HG02884 (cell line): ENCODE data around the gene ABCC1.

Source experiments
- ATAC-seq: cut with Tn5 transposase; IDR thresholded peaks from one replicate; pipeline ENCODE4 v1.9.1; 2021; ENCODE audit warnings: mild to moderate bottlenecking, moderate library complexity; ENCODE audit not compliant: unreplicated experiment

ABCC1 gene

DNA sequence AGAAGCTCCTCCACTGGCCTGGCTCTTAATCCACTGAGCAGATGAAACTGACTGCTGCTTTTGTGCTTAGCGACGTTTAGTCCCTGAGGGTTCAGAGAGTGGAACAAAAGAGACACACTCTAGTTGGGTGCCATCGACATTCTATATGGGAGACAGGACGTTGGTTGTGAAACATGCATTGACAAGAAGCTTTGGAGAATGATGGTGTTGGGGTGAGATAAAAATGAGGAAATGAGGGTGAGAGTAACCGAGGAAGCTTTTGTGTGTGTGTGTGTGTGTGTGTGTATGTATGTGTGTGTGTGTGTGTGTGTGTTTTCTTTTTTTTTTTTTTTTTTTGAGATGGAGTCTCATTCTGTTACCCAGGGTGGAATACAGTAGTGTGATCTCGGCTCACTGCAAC is 89.5 kb downstream of the ABCC1 start:
- no peak for ATAC-seq

DNA sequence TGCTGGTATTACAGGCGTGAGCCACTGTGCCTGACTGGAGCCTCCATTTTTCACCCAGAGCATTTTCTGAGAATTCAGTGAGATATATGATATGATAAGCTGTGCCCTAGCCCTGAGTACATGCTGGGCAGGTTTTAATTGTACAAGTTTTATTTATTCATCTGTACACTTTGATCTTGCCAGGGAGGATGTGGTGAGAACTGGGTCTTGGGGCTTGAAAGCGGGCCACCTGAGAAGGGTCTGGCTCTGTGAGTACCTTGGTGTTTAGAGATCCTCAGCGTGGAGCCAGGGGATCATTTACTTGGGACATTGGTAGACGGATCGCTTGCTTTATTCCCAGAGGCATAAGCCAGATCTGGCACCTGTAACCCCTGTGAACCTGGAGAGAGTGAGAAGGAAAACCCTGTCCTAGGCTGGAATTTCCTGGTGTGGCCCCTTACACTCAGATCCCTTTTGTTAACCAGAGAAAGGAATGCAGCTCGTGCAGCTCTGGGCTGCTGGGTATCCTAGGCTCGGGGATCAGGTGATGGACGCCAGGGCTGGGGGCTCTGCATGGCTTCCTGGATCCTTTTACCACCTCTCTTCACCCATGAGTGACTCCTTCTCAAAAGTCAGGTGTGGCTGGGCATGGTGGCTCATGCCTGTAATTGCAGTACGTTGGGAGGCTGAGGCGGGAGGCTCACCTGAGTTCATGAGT is 91.9 kb downstream of the ABCC1 start:
- no peak for ATAC-seq

DNA sequence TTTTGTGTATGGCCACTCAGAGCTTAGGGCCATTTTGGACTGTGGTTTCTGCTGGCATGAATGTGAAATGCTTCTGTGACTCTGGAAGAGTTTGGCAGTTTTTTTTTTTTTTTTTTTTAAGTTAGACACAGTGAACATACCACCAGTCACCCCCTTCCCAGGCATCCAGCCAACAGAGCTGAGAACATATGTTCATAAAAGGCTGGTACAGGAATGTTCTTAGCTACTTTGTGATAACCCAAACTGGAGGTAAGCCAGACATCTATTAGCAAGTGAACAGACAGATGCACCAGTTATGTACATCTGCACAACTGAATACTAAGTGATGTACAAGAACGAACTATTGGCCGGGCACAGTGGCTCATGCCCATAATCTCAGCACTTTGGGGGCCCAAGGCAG is 92.7 kb downstream of the ABCC1 start:
- ATAC-seq, result no peak

DNA sequence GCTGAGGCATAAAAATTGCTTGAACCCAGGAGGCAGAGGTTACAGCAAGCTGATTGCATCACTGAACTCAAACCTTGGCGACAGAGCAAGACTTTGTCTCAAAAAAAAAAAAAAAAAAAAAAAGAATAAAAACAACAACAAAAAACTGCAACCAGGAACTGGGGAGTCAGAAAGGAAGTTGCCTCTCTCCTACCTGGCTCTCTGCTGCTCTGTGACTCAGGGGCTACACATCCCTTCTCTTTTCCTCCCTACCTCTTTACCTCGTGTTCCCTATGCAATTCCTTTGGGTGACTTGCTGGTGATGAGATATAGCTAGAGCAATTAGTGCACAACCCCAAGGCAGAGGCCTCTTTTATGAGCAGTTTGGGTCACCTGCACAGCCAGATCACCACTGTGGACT is 95.9 kb downstream of the ABCC1 start:
- ATAC-seq, result no peak

DNA sequence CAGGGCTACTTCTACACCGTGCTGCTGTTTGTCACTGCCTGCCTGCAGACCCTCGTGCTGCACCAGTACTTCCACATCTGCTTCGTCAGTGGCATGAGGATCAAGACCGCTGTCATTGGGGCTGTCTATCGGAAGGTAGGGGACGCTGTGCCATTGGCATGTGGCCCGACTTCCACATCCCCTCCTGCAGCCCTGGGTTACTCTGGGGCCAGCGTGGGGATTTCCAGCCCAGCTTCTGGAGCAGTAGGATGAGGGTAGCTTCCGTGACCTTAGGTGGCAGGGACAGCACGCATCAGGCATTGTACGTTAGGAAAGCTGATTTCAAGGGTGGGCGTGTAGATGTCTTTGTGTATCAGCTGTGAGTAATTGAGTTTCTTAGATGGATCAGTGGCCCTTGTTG is 96.5 kb downstream of the ABCC1 start:
- no peak for ATAC-seq

DNA sequence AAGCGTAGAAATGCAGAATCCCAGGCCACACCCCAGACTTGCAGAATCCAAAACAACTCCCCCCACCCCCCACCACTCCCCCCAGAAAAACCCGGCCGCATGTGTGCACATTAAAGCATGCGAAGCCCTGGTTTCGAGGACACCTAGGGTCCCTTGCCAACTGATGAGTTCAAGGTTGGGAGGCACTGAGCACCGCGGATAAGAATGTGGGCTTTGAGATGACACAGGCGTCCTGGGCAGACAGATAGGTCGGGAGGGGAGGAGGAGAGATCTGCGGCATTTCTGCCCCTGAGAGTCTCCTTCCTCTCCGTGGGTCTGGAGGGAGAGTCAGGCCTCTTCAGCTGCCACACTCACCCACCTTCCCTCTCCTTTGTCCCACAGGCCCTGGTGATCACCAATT is 98.3 kb downstream of the ABCC1 start:
- no peak for ATAC-seq

DNA sequence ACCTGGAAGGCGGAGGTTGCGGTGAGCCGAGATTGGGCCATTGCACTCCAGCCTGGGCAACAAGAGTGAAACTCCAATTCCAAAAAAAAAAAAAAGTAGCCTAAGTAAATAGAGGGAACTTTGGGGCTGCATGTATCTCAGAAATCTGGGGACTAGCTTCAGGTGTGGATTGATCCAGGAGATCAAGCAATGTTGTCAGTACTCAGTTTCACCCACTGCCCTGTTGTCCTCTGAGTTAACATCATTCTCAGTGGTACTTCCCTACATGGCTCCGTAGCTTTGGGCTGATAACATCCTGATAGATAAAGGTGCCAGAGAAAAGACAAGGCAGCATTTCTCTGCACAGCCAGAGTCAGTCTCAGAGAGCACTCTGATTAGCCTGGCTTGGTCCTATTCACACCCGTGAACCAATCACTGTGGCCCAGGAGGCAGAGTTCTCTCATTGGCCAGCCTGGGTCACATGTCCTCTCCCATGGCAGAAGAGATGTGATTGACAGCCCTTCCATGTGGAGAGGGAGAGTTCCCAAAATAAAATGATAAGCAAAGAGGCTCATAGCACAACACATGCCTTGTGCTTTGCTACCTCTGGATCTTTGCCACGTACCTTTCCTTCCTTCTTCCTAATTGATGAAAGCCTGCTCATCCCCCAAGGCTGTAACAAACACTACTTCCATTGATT is 99.6 kb downstream of the ABCC1 start:
- ATAC-seq, result no peak

DNA sequence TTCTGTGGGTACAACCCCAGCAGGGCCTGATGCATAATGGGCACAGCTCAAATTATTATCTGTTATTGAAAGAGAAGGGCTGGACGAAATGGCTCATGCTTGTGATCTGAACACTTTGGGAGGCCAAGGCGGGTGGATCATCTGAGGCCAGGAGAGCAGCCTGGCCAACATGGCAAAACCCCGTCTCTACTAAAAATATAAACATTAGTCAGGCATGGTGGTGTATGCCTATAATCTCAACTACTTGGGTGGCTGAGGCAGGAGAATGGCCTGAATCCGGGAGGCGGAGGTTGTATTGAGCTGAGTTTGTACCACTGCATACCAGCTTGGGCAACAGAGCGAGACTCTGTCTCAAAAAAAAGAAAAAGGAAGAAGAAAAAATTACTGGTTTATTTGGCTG is 100.7 kb downstream of the ABCC1 start:
- ATAC-seq, result no peak

DNA sequence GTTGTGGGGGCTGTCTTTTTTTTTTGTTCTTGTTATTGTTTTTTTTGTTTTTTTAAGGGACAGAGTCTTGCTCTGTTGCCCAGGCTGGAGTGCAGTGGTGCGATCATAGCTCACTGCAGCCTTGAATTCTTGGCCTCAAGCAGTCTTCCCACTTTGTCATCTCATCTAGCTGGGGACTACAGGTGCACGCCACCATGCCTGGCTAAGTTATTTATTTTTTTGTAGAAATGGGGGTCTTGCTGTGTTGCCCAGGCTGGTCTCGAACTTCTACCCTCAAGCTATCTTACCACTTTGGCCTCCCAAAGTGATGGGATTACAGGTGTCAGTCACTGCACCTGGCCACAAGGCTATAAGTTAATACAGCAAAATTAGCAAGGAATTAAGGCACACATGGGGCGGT is 101.7 kb downstream of the ABCC1 start:
- no peak for ATAC-seq

DNA sequence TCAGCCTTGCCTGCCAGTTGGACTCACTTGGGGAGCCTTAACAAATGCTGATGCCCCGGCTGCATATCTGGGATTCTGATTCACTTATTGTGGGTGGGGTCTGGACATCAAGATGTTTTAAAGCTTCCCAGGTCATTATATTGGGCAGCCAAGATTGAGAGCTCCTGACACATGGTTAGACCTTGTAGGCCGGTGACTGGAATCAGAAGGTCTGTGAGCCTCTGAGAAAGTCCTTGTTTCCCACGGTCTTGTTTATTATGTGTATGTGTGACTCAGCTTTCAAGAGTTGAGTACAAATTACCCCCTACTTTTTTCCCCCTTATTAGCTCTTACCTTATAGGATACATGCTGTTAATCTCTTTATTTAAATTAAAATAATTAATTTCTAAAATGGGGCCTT is 103.5 kb downstream of the ABCC1 start:
- ATAC-seq, result no peak

DNA sequence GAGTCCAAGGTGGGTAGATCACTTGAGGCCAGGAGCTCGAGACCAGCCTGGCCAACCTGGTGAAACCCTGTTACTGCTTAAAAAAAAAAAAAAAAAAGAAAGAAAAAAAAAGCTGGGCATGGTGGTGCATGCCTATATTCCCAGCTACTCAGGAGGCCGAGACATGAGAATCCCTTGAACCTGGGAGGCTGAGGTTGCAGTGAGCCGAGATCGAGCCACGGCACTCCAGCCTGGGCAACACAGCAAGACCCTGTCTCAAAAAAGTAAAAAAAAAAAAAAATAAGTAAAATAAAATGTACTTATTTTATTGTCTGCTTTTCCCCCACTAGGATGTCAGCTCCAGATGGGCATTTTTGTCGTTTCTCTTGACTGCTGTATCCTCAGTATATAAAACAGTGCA is 107.7 kb downstream of the ABCC1 start:
- no peak for ATAC-seq

DNA sequence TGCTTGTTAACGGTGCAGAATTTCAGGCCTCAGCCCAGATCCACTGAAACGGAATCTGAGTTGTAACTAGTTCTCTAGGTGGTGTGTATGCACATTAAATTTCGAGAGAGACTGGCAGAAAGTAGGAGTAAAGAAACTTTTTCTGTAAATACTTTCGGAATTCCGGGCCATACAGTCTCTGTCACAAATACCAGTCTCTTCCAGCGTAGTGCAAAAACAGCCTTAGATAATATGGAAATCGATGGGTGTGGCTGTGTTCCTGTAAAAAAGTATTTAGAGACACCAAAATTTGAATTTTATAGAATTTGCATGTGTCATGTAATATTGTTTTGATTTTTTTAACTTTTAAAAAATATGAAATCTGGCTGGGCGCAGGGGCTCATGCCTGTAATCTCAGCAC is 109.7 kb downstream of the ABCC1 start:
- ATAC-seq, result no peak

DNA sequence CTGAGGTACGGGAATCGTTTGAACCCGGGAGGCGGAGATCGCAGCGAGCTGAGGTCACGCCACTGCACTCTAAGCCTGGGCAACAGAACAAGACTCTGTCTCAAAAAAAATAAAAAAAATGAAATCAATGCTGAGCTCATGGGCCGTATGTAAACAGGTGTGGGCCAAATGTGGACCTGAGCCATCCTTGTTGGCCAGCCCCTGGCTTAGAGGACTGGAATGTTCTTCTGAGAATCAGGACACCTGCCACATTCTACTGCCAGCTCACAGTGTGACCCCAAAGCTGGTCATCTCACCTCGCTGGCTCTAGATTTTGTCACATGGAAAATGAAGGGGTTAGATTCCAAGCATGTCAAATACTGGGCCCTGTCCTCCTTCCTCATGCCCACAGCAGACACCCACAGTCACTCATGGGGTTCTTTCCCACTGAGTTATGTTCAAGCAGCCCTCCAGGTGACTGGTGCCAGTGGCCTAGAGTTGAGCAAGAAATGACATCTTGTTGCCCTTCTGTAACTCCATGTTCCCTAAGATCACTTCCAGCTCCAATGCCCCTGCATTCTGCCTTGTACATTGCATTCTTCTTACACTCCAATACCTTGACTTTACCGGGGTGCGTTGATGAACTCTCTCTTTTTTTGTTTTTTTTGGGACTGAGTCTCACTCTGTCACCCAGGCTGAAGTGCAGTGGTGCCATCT is 110.6 kb downstream of the ABCC1 start:
- no peak for ATAC-seq

DNA sequence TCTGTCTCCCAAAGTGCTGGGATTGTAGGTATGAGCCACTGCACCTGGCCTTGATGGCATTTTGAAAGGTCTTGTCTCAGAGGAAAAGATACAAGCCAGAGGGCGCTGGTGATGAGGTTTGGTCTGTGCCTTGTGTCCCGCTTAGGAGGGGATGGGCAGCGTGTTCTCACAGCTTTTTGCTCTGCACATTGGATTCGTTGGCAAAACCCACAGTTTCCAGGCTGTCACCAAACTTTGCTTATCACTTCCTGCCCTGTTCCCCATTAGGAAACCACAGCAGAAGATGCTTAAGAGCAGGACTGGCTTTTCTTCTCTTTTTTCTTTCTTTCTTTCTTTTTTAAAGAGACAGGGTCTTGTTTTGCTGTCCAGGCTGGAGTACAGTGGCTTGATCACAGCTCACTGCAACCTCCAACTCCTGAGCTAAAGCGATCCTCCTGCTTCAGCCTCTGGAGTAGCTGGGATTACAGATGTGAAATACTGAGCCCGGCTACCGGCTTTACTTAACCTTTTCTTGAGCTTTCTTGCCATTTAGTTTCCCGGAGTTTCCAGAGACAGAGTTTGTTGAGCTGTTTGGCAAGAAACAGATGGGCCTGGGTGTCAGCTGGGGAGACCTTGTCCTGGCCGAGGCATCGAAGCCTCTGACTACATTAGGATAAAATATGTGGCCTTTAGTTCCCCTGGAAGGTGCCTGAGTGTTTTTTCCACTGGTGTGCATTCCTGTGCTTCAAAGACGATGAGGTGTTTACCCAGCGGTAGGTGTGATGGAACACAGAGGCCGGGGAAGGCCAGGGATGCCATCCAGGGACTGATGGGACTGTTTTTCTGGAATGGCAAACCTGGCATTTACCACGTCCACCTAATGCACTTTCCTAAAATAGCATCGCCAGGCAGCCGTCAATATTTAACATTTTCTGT is 112.9 kb downstream of the ABCC1 start:
- no peak for ATAC-seq

DNA sequence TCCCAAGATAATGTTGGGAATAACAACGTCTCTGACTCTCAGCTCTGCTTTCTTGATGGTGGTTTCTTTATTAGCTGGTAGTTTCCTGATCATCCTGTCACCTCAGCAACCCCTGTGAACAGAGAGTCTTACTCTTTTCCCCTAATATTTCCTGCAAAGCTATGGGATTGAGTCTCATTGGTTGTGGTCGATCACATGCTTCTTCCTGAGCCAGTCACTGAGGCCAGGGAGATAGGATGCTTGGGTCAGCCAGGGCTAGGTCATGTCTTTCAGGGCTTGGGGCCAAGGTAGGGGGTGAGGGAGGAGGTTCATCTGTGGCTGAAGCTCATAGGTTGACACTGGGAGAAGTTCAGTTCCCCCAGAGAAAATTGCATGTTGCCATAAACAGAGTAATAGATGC is 114.3 kb downstream of the ABCC1 start:
- ATAC-seq, result no peak

DNA sequence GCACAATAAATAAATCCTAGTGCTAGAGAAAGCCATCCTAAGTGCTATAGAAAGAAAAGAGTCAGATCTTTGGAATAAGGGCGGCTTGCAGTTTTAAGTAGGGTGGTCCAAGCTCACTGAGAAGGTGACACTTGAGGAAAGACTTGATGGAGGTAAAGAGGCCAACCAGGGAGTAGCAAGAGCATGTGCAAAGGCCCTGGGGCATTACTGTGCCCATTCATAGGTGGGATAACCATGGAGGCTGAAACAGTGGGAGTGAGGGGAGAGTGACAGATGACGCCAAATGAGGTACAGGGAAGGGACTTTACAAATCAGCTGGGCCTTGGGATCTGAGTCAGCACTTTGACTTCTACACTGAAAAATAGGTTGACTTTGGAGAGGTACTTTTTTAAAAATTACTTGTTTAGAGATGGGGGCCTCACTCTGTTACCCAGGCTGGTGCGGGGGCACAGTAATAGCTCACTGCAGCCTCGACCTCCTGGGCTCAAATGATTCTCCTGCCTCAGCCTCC is 115.5 kb downstream of the ABCC1 start:
- ATAC-seq, result no peak

DNA sequence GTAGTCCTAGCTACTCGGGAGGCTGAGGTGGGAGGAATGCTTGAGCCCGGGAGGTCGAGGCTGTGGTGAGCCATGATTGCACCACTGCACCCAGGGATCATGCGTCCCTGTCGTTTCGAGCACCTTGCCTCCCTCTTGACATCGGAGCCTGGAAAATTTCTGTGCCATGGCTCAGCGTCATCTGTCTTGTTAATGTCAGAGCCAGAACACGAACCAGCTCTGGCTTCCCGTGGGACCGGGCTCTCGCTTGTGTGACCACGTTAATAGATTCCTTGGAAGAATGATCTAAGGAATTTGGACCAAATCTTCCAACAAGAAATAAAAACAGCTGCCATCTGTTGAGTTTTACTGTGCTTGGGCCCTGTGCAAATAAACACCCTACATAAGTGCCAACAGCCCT is 117.7 kb downstream of the ABCC1 start:
- no peak for ATAC-seq

DNA sequence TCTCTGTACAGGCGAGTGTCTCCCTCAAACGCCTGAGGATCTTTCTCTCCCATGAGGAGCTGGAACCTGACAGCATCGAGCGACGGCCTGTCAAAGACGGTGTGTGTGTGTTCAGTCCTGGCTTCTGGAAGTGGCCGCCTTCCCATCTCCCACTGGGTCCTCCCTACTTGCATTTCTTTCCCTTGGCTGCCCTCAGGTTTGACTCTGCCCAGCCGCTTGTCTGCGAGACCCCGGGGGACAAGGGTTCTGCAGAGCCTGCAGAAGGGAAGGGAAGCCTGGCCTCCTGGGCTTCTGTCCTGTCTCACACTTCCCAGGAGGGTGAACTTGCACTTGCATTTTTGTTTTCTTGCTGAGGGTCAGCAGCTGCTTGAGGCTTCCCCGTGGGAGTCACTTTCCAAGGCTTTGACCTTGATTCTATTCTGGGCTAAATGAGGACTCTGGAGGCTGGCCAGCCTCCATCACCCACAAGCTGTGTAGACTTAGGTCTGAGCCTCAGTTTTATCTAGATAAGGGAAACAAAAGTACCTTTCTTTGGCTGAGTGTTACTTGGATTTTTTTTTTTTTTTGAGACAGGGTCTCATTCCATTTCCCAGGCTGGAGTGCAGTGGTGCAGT is 122.3 kb downstream of the ABCC1 start:
- no peak for ATAC-seq

DNA sequence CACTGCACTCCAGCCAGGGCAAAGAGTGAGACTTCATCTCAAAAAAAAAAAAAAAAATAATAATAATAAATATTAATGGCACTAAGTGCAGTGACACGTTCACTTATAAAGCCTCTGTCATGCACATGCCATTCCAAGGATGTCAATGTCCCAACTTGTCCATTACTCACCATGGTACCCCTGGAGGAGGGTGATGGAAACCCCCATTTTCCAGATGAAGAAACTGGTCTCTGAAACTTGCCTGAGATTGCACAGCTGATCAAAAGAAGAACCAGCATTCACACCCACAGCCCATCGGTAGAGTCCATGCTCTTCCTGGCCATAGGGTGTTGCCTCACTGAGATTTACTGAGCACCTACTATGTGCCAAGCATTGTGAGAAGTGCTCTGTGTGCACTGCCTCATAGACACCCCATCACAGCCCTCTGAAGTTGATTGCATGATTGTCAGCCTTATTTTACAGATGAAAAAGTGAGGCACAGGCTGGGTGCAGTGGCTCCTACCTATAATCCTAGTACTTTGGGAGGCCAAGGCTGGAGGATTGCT is 123.7 kb downstream of the ABCC1 start:
- ATAC-seq, result no peak
